ENCODE results near the gene TCP1. TPM values are rescaled to one million over a fixed set of nuclear protein-coding genes. Genes with fewer than 3 reads are reported as not detected.
"Not testable (repeated sequence)": the region's sequence is repeated elsewhere in the genome, so short reads cannot be mapped to it uniquely, and the experiment has no call there.

Gene TCP1
- total RNA-seq, 1 donor from 2014 or later, result 153 TPM

- no peak for DNase-seq (ENCODE audit: low spot score)
Measured at GRCh38 chr6:159817951-159818739, 28.7 kb upstream of the TCP1 start.

- not testable (repeated sequence) for DNase-seq (ENCODE audit: low spot score)
Measured at GRCh38 chr6:159816775-159817174, 27.4 kb upstream of the TCP1 start.

- no peak for DNase-seq (ENCODE audit: low spot score)
Measured at GRCh38 chr6:159815410-159815809, 26.0 kb upstream of the TCP1 start.

- no peak for DNase-seq (ENCODE audit: low spot score)
Measured at GRCh38 chr6:159813781-159814180, 24.4 kb upstream of the TCP1 start.

GRCh38 chr6:159809149-159809548, 19.7 kb upstream of the TCP1 start:
- DNase-seq (ENCODE audit: low spot score), result no peak

- DNase-seq (ENCODE audit: low spot score), result no peak
Measured at GRCh38 chr6:159808647-159809046, 19.2 kb upstream of the TCP1 start.

GRCh38 chr6:159807150-159807858, 17.9 kb upstream of the TCP1 start:
- DNase-seq (ENCODE audit: low spot score), result no peak

GRCh38 chr6:159806021-159806458, 16.6 kb upstream of the TCP1 start:
- no peak for DNase-seq (ENCODE audit: low spot score)

GRCh38 chr6:159805440-159806020, 16.1 kb upstream of the TCP1 start:
- no peak for DNase-seq (ENCODE audit: low spot score)

- DNase-seq (ENCODE audit: low spot score), result no peak
Measured at GRCh38 chr6:159804504-159804903, 15.1 kb upstream of the TCP1 start.

- DNase-seq (ENCODE audit: low spot score), result no peak
Measured at GRCh38 chr6:159801935-159802334, 12.5 kb upstream of the TCP1 start.

GRCh38 chr6:159800141-159800865, 10.9 kb upstream of the TCP1 start, which contains the start of gene PNLDC1:
Gene PNLDC1, plus strand, starts transcription at chr6:159800276. Its CDS starts 32 bp downstream, at chr6:159800308.
- no peak for DNase-seq (ENCODE audit: low spot score)

- no peak for DNase-seq (ENCODE audit: low spot score)
Measured at GRCh38 chr6:159797554-159797953, 8.2 kb upstream of the TCP1 start.

- DNase-seq (ENCODE audit: low spot score), result not testable (repeated sequence)
Measured at GRCh38 chr6:159794976-159795375, 5.6 kb upstream of the TCP1 start.

- no peak for DNase-seq (ENCODE audit: low spot score)
Measured at GRCh38 chr6:159790956-159791598, 1.7 kb upstream of the TCP1 start.

GRCh38 chr6:159790149-159790955, 950 bp upstream of the TCP1 start, which contains the start of gene MRPL18:
Gene MRPL18, plus strand, starts transcription at chr6:159790467. Its CDS starts 121 bp downstream, at chr6:159790588.
- DNase-seq (ENCODE audit: low spot score), result peak; percentile 95

GRCh38 chr6:159788753-159789376, 537 bp downstream of the TCP1 start:
- DNase-seq (ENCODE audit: low spot score), result peak; percentile 49

GRCh38 chr6:159788276-159788675, 1.1 kb downstream of the TCP1 start:
- no peak for DNase-seq (ENCODE audit: low spot score)

- DNase-seq (ENCODE audit: low spot score), result no peak
Measured at GRCh38 chr6:159778542-159779103, 10.8 kb downstream of the TCP1 start.

- DNase-seq (ENCODE audit: low spot score), result no peak
Measured at GRCh38 chr6:159778131-159778530, 11.3 kb downstream of the TCP1 start.

Measured in ureter (tissue), 1 donor.